Stimulated activated CD8-positive, alpha-beta memory T cell treated with anti-CD3 and anti-CD28 coated beads, Interleukin-4, amount 100 ng/mL, for 4 hours (primary cell): ENCODE measurements around the gene CYP2S1.

ENCODE experiments used
- DNase-seq, 2 donors: peaks; one replicate each; pipeline ENCODE4 v3.0.0-alpha.2; 2020; ENCODE audit warnings: low read depth in 2 of 2, low spot score in 1 of 2

The CYP2S1 gene

DNA sequence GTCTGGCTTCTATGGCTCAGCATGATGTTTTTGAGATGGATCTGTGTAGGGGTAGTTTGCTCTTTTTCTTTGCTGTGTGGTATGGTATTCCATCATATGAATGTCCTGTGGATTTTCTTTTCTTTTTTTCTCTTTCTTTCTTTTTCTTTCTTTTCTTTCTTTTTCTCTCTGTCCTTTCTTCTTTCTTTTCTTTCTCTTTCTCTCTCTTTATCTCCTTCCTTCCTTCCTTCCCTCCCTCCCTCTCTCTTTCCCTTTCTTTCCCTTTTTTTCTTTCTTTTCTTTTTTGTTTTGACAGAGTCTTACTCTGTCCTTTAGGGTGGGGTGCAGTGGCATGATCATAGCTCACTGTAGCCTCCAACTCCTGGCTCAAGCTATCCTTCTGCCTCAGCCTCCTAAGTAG lies 62.2 kb downstream of the CYP2S1 start:
- no peak for DNase-seq
